ENCODE data around the gene MVD. TPM values are rescaled to one million over a fixed set of nuclear protein-coding genes. Genes with fewer than 3 reads are reported as not detected.

The MVD gene
- total RNA-seq, 3 donors from 2014 or later (not counting 1 experiment from before 2014, with no cell fraction given), result 176 to 271 (median 185) TPM

GRCh38 chr16:88667461-88667860 lies 4.6 kb upstream of the MVD start:
- Mint-ChIP-seq H3K36me3 (no peaks in the 10 kb centered on the region), H3K27me3 (ENCODE audit: low read depth in 2 of 2) (no peaks in the 10 kb centered on the region), H3K4me3 (no peak overlapping the region), H3K27ac (peak overlapping the region in 1 of 2 donors; percentile 16), H3K4me1 (peaks cover 0 to 12% of the 10 kb centered on the region in 2 donors), H3K9me3 (no peaks in the 10 kb centered on the region)
- H3K9me3 ChIP-seq (ENCODE audit: control insufficient read depth, insufficient read depth, low read length), result no peaks in the 10 kb centered on the region
- intact Hi-C loops (cut with micrococcal nuclease), result no loop called here
- no peak overlapping the region for H3K27ac ChIP-seq (ENCODE audit: low read length)
- peaks cover 8% of the 10 kb centered on the region for H3K4me1 ChIP-seq (ENCODE audit: control insufficient read depth, insufficient read depth, low read length)
- WGBS (ENCODE audit: insufficient coverage), result 91% methylated on average over 5 of the region's 5 CpGs
- H3K36me3 ChIP-seq (ENCODE audit: control insufficient read depth, insufficient read depth, low read length), result no peaks in the 10 kb centered on the region
- TF ChIP-seq CTCF (IDR thresholded peaks at IDR 0.05), result no peak
- H3K4me3 ChIP-seq (ENCODE audit: low read length), result no peak overlapping the region
- ATAC-seq, result no peak
- H3K27me3 ChIP-seq (ENCODE audit: control insufficient read depth, insufficient read depth, low read length), result no peaks in the 10 kb centered on the region
- DNase-seq, result no peak

DNA sequence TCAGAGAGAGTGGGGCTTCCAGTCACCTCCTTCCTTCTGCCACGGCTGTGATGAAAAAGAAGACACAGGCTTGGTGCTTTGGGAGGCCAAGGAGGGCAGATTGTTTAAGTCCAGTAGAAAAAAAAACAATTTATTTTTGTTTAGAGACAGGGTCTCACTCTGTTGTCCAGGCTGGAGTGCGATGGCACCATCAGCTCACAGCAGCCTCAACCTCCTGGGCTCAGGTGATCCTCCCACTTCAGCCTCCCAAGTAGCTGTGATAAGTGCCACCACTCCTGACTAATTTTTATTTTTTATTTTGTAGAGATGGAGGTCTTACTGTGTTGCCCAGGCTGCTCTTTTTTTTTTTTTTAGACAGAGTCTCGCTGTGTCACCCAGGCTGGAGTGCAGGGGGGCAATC lies 2.7 kb upstream of the MVD start:
- ATAC-seq (no peak), DNase-seq (no peak)
- TF ChIP-seq CTCF (IDR thresholded peaks at IDR 0.05), result no peak
- Mint-ChIP-seq H3K4me3 (peak overlapping the region; percentile 58), H3K27me3 (ENCODE audit: low read depth in 2 of 2) (no peaks in the 10 kb centered on the region), H3K4me1 (peaks cover 12 to 24% of the 10 kb centered on the region in 2 donors), H3K9me3 (no peaks in the 10 kb centered on the region), H3K27ac (no peak overlapping the region), H3K36me3 (no peaks in the 10 kb centered on the region)
- intact Hi-C loops (cut with micrococcal nuclease), result no loop called here
- no peaks in the 10 kb centered on the region for H3K9me3 ChIP-seq (ENCODE audit: control insufficient read depth, insufficient read depth, low read length)
- no peaks in the 10 kb centered on the region for H3K27me3 ChIP-seq (ENCODE audit: control insufficient read depth, insufficient read depth, low read length)
- H3K27ac ChIP-seq (ENCODE audit: low read length), result no peak overlapping the region
- WGBS (ENCODE audit: insufficient coverage), result 98% methylated on average over 3 of the region's 3 CpGs
- H3K4me3 ChIP-seq (ENCODE audit: low read length), result no peak overlapping the region
- H3K4me1 ChIP-seq (ENCODE audit: control insufficient read depth, insufficient read depth, low read length), result peaks cover 20% of the 10 kb centered on the region
- no peaks in the 10 kb centered on the region for H3K36me3 ChIP-seq (ENCODE audit: control insufficient read depth, insufficient read depth, low read length)

- WGBS (ENCODE audit: insufficient coverage), result 96% methylated on average over 4 of the region's 4 CpGs
- Histone ChIP-seq H3K4me3 (ENCODE audit: low read length) (no peak overlapping the region), H3K27ac (ENCODE audit: low read length) (no peak overlapping the region), H3K36me3 (ENCODE audit: control insufficient read depth, insufficient read depth, low read length) (no peaks in the 10 kb centered on the region), H3K27me3 (ENCODE audit: control insufficient read depth, insufficient read depth, low read length) (no peaks in the 10 kb centered on the region), H3K4me1 (ENCODE audit: control insufficient read depth, insufficient read depth, low read length) (peaks cover 20% of the 10 kb centered on the region), H3K9me3 (ENCODE audit: control insufficient read depth, insufficient read depth, low read length) (no peaks in the 10 kb centered on the region)
- no peaks in the 10 kb centered on the region for H3K9me3 Mint-ChIP-seq
- no peak for DNase-seq
- no peaks in the 10 kb centered on the region for H3K27me3 Mint-ChIP-seq (ENCODE audit: low read depth in 2 of 2)
- no peak overlapping the region for H3K27ac Mint-ChIP-seq
- H3K36me3 Mint-ChIP-seq, result no peaks in the 10 kb centered on the region
- no peak for TF ChIP-seq CTCF (IDR thresholded peaks at IDR 0.05)
- peak overlapping the region; percentile 58 for H3K4me3 Mint-ChIP-seq
- H3K4me1 Mint-ChIP-seq, result peaks cover 12 to 24% of the 10 kb centered on the region in 2 donors
- ATAC-seq, result no peak
- intact Hi-C loops (cut with micrococcal nuclease), result no loop called here
Observed at GRCh38 chr16:88665148-88665547, 2.3 kb upstream of the MVD start.

DNA sequence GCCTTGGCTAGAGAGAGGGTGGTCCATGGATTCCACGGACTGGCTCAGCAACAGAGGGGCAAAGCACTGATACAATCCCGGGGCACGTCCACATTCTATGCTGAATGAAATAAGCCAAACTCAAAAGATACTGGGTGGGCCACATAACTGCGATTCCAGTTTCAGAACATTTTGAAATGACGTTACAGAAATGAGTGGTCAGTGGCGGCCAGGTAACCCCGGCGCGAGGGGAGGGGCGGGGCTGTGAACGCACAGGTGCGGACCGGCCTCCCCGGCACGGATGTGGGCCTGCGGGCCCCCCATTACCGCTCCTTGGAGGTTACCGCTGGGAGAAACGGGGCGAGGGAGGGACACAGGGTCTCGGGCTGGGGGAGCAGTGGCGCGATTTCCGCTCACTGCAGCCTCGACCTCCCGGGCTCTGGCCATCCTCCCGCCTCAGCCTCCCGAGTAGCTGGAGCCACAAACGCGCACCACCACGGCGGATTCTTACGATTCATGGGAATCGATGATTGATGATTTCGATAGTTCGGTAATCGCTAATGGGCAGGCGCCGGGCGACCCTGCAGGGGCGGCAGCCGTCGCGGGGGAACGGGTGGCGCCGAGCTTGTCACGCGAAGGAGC lies 559 bp downstream of the MVD start:
- Histone ChIP-seq H3K36me3 (ENCODE audit: control insufficient read depth, insufficient read depth, low read length) (peaks cover 7% of the 10 kb centered on the region), H3K4me1 (ENCODE audit: control insufficient read depth, insufficient read depth, low read length) (peaks cover 20% of the 10 kb centered on the region), H3K4me3 (ENCODE audit: low read length) (peak overlapping the region; percentile 95), H3K9me3 (ENCODE audit: control insufficient read depth, insufficient read depth, low read length) (no peaks in the 10 kb centered on the region), H3K27me3 (ENCODE audit: control insufficient read depth, insufficient read depth, low read length) (no peaks in the 10 kb centered on the region), H3K27ac (ENCODE audit: low read length) (peak overlapping the region; percentile 84)
- Mint-ChIP-seq H3K36me3 (no peaks in the 10 kb centered on the region), H3K27me3 (ENCODE audit: low read depth in 2 of 2) (no peaks in the 10 kb centered on the region), H3K4me3 (peak overlapping the region; percentile 92), H3K27ac (peak overlapping the region; percentile 94 to 99), H3K9me3 (no peaks in the 10 kb centered on the region), H3K4me1 (peaks cover 12 to 28% of the 10 kb centered on the region in 2 donors)
- no peak for TF ChIP-seq CTCF (IDR thresholded peaks at IDR 0.05)
- intact Hi-C loops (cut with micrococcal nuclease), result loop anchor here (2.0 kb wide), 1 partner anchor 40 kb away; no protein-coding TSS in a partner anchor
- WGBS (ENCODE audit: insufficient coverage), result 3% methylated on average over 49 of the region's 49 CpGs
- ATAC-seq (no peak), DNase-seq (peak in 1 of 2 donors; percentile 46)

All from natural killer cell (primary cell).